PC-9 (cell line): ENCODE data around the gene EPB41L2. TPM values are rescaled to one million over a fixed set of nuclear protein-coding genes. Genes with fewer than 3 reads are reported as not detected.
"Not testable (repeated sequence)": the region's sequence is repeated elsewhere in the genome, so short reads cannot be mapped to it uniquely, and the experiment has no call there.

Experiments used
- BruUV-seq: library from RNA; stranded (reverse); fragments of 400-500 nt; replicated peaks from 2 replicates; lab custom pipeline; 2021; lab: Mats Ljungman, UMichigan
- CTCF ChIA-PET: fragments of 300-600 bp; sonication (Branson Sonifier 250); formaldehyde crosslinking; loops from one replicate; lab custom pipeline; 2022; ENCODE audit warnings: antibody characterized with exemption; lab: Charles Lee
- POLR2A ChIA-PET: fragments of 300-600 bp; sonication (Branson Sonifier 250); formaldehyde crosslinking; loops from one replicate; lab custom pipeline; 2022; ENCODE audit warnings: antibody characterized with exemption; ENCODE audit not compliant: unreplicated experiment; lab: Charles Lee
- DNase-seq, 2 experiments: peaks; one replicate each; pipeline versions ENCODE4 v3.0.0 to v3.0.0-alpha.2; 2015 to 2022; ENCODE audit warnings: mixed read lengths in 1 of 2
- H2AFZ ChIP-seq: fragments of 200-600 bp; sonication (generic); 2 replicates; pipeline ENCODE4 v1.8.1; 2017; ENCODE audit warnings: antibody characterized with exemption
- H3F3A ChIP-seq: fragments of 200-600 bp; sonication (generic); 2 replicates; pipeline ENCODE4 v1.8.1; 2017; ENCODE audit warnings: antibody characterized with exemption, mild to moderate bottlenecking, low read depth; ENCODE audit not compliant: insufficient read depth
- H3K27ac ChIP-seq: fragments of 200-600 bp; sonication (generic); 2 replicates; pipeline ENCODE4 v1.6.1; 2016; ENCODE audit warnings: mixed run types
- H3K27me3 ChIP-seq: fragments of 200-600 bp; sonication (generic); 2 replicates; pipeline ENCODE4 v1.6.1; 2016; ENCODE audit warnings: low read depth, mixed run types; ENCODE audit not compliant: insufficient read depth
- H3K36me3 ChIP-seq: fragments of 200-600 bp; sonication (generic); 2 replicates; pipeline ENCODE4 v1.6.1; 2016; ENCODE audit warnings: low read depth, mixed run types
- H3K4me1 ChIP-seq: fragments of 200-600 bp; sonication (generic); replicated peaks from 2 replicates; pipeline ENCODE4 v1.6.1; 2016; ENCODE audit warnings: mixed run types; ENCODE audit not compliant: insufficient read depth
- H3K4me2 ChIP-seq: fragments of 200-600 bp; sonication (generic); 2 replicates; pipeline ENCODE4 v1.6.1; 2017; ENCODE audit warnings: mixed run types
- H3K4me3 ChIP-seq: fragments of 200-600 bp; sonication (generic); 2 replicates; pipeline ENCODE4 v1.6.1; 2016; ENCODE audit warnings: mixed run types
- H3K79me2 ChIP-seq: fragments of 200-600 bp; sonication (generic); 2 replicates; pipeline ENCODE4 v1.6.1; 2017; ENCODE audit warnings: low read depth, mixed run types
- H3K9me2 ChIP-seq: fragments of 200-600 bp; sonication (generic); 2 replicates; pipeline ENCODE4 v1.8.1; 2017; ENCODE audit warnings: mild to moderate bottlenecking; ENCODE audit not compliant: insufficient read depth
- H3K9me3 ChIP-seq: fragments of 200-600 bp; sonication (generic); 2 replicates; pipeline ENCODE4 v1.8.1; 2016; ENCODE audit warnings: low read depth; ENCODE audit not compliant: insufficient read depth
- H4K20me1 ChIP-seq: fragments of 200-600 bp; sonication (generic); 2 replicates; pipeline ENCODE4 v1.8.1; 2017; ENCODE audit not compliant: insufficient read depth
- CTCF ChIP-seq: fragments of 200-600 bp; sonication (generic); conservative IDR thresholded peaks from 2 replicates; pipeline ENCODE4 v1.6.1; 2017; ENCODE audit warnings: mixed run types, antibody characterized with exemption, mild to moderate bottlenecking, moderate library complexity
- EZH2 ChIP-seq: fragments of 200-600 bp; sonication (generic); IDR thresholded peaks from 2 replicates; pipeline ENCODE4 v1.8.0; 2017; ENCODE audit warnings: antibody characterized with exemption, low read depth
- intact Hi-C: fragments of 100-400 bp; cut with micrococcal nuclease; formaldehyde crosslinking; loops from one replicate; pipeline ENCODE4 v1.10.0; 2022; ENCODE audit not compliant: unreplicated experiment
- total RNA-seq: library from RNA; stranded (reverse); gene quantifications from 2 replicates; pipeline ENCODE4 v1.2.3, GENCODE V29; 2021

Gene EPB41L2
- total RNA-seq, 1 experiment from 2014 or later = 67.4 TPM

GRCh38 chr6:131014080-131014776 is 48.8 kb downstream of the EPB41L2 start:
- Histone ChIP-seq H3K79me2 (no peaks in the 10 kb centered on the region), H3K4me2 (no peak overlapping the region), H3K4me3 (no peak overlapping the region), H3K27me3 (no peaks in the 10 kb centered on the region), H3K9me2 (no peaks in the 10 kb centered on the region), H3K9me3 (no peaks in the 10 kb centered on the region), H4K20me1 (no peaks in the 10 kb centered on the region), H3F3A (no peaks in the 10 kb centered on the region), H3K36me3 (no peaks in the 10 kb centered on the region), H3K27ac (no peak overlapping the region), H2AFZ (no peak overlapping the region), H3K4me1 (no peaks in the 10 kb centered on the region)
- no peak for TF ChIP-seq CTCF
- no peak for TF ChIP-seq EZH2
- ChIA-PET POLR2A (no interaction called here), CTCF (no interaction called here)
- intact Hi-C loops = no loop called here
- DNase-seq = no peak
- BruUV-seq = no TSS peak

GRCh38 chr6:131013495-131013894 is 49.5 kb downstream of the EPB41L2 start:
- H2AFZ ChIP-seq = no peak overlapping the region
- H3K4me3 ChIP-seq = no peak overlapping the region
- no TSS peak for BruUV-seq
- DNase-seq = no peak
- no peak overlapping the region for H3K27ac ChIP-seq
- no peaks in the 10 kb centered on the region for H3K27me3 ChIP-seq
- no peaks in the 10 kb centered on the region for H3K79me2 ChIP-seq
- H3K4me1 ChIP-seq = no peaks in the 10 kb centered on the region
- POLR2A ChIA-PET = no interaction called here
- TF ChIP-seq CTCF (no peak), EZH2 (no peak)
- no peaks in the 10 kb centered on the region for H3K36me3 ChIP-seq
- H4K20me1 ChIP-seq = no peaks in the 10 kb centered on the region
- no peak overlapping the region for H3K4me2 ChIP-seq
- no peaks in the 10 kb centered on the region for H3F3A ChIP-seq
- no peaks in the 10 kb centered on the region; the same call in 1 of the 2 replicates for H3K9me3 ChIP-seq
- CTCF ChIA-PET = no interaction called here
- intact Hi-C loops = no loop called here
- H3K9me2 ChIP-seq = no peaks in the 10 kb centered on the region

GRCh38 chr6:131009790-131010189 is 53.3 kb downstream of the EPB41L2 start:
- Histone ChIP-seq H3K27me3 (no peaks in the 10 kb centered on the region), H2AFZ (no peak overlapping the region), H3K9me3 (peaks cover 17% of the 10 kb centered on the region; the same call in 1 of the 2 replicates), H3K9me2 (no peaks in the 10 kb centered on the region), H4K20me1 (no peaks in the 10 kb centered on the region), H3K4me3 (no peak overlapping the region), H3K27ac (no peak overlapping the region), H3K4me1 (no peaks in the 10 kb centered on the region), H3K4me2 (no peak overlapping the region), H3K36me3 (no peaks in the 10 kb centered on the region), H3K79me2 (no peaks in the 10 kb centered on the region), H3F3A (no peaks in the 10 kb centered on the region)
- no peak for DNase-seq
- ChIA-PET CTCF (no interaction called here), POLR2A (no interaction called here)
- intact Hi-C loops = no loop called here
- TF ChIP-seq EZH2 = no peak
- no peak for TF ChIP-seq CTCF
- no TSS peak for BruUV-seq

GRCh38 chr6:131008965-131009364 is 54.1 kb downstream of the EPB41L2 start:
- POLR2A ChIA-PET, intact Hi-C loops, H2AFZ ChIP-seq, H3F3A ChIP-seq, DNase-seq, H3K79me2 ChIP-seq, H3K4me2 ChIP-seq, H4K20me1 ChIP-seq, H3K4me1 ChIP-seq, H3K36me3 ChIP-seq, H3K4me3 ChIP-seq, BruUV-seq, H3K27ac ChIP-seq, H3K27me3 ChIP-seq, H3K9me2 ChIP-seq, CTCF ChIA-PET: not testable (repeated sequence)
- H3K9me3 ChIP-seq = peaks cover 17% of the 10 kb centered on the region; the same call in 1 of the 2 replicates

GRCh38 chr6:131007964-131008363 is 55.1 kb downstream of the EPB41L2 start:
- H3K4me3 ChIP-seq, CTCF ChIA-PET, H3K79me2 ChIP-seq, intact Hi-C loops, H2AFZ ChIP-seq, H3K4me1 ChIP-seq, H3K27me3 ChIP-seq, H3F3A ChIP-seq, H3K4me2 ChIP-seq, H3K36me3 ChIP-seq, POLR2A ChIA-PET, H3K27ac ChIP-seq, BruUV-seq, H3K9me2 ChIP-seq, DNase-seq, H4K20me1 ChIP-seq: not testable (repeated sequence)
- peaks cover 17% of the 10 kb centered on the region; the same call in 1 of the 2 replicates for H3K9me3 ChIP-seq
